GM18867 (cell line): ENCODE measurements around the gene SBNO2.
A peak's percentile ranks its signal among the peaks of the same experiment; 100 is the strongest.

Experiments used
- ATAC-seq: cut with Tn5 transposase; IDR thresholded peaks from one replicate; pipeline ENCODE4 v1.9.1; 2021; ENCODE audit warnings: mild to moderate bottlenecking, moderate library complexity; ENCODE audit not compliant: unreplicated experiment

SBNO2 gene

DNA sequence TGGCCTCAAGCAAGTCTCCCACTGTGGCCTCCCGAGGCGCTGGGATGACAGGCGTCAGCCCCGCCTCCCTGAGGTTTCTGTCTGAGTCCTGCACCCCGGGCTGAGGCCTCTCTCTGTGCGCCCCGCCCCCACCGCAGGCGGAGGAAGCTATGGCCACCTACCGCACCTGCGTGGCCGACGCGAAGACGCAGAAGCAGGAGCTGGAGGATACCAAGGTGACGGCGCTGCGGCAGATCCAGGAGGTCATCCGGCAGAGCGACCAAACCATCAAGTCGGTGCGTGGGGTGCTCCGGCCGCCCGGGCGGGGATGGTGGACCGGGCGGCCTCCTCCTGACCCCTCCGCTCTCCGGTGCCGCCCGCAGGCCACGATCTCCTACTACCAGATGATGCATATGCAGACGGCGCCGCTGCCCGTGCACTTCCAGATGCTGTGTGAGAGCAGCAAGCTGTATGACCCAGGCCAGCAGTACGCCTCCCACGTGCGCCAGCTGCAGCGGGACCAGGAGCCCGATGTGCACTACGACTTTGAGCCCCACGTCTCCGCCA lies 94.4 kb downstream of the SBNO2 start:
- no peak for ATAC-seq

DNA sequence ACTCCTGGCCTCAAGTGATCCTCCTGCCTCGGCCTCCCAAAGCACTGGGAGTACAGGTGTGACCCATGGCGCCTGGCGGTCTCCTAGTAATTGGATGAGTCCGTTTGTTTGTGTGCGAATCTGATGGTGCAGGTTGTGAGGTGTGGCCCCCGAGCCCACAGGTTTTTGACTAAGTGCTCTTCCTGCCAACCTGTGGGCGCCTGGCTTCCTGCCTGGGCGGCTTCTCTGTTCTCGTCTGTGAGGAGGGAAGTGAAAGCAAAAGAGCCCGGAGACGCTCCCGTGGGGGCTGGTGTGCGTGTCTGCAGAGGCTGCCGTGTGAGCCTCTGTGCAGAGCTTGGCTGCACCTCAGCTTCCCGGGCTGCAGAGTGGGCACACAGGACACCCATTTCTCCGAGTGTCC lies 97.1 kb downstream of the SBNO2 start:
- ATAC-seq, result peak; percentile 50

- ATAC-seq, result no peak
Observed at GRCh38 chr19:1076046-1076386, 98.1 kb downstream of the SBNO2 start.

DNA sequence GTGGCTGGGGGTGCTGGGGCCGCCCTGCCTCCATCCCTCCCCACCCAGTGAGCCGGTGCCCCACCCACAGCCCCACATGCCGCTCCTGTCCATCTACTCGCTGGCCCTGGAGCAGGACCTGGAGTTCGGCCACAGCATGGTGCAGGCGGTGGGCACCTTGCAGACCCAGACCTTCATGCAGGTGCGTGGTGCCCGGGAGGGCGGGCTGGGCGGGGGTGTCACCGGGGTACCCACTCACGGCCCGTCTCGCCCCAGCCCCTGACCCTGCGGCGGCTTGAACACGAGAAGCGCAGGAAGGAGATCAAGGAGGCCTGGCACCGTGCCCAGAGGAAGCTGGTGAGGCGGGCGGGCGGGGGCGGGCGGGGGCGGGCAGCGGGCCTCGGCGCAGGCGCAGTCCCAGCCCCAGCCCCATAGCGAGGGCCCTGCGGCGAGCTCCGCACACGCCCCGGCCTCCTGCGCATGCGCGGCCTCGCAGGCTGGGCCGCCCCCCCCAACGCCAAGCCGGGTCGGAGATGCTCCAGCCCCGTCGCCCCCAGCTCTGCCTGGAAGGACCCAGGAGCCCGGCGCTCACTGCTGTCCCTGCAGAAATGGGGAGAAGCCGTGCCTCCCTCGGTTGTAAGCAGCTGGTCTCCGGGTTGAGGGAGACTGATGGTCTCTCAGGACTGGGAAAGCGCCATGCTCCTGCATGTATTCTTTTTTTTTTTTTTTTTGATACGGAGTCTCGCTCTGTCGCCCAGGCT lies 99.4 kb downstream of the SBNO2 start:
- ATAC-seq, result peak; percentile 46

- peak; percentile 2 for ATAC-seq
Observed at GRCh38 chr19:1073956-1074517, 100.0 kb downstream of the SBNO2 start.

DNA sequence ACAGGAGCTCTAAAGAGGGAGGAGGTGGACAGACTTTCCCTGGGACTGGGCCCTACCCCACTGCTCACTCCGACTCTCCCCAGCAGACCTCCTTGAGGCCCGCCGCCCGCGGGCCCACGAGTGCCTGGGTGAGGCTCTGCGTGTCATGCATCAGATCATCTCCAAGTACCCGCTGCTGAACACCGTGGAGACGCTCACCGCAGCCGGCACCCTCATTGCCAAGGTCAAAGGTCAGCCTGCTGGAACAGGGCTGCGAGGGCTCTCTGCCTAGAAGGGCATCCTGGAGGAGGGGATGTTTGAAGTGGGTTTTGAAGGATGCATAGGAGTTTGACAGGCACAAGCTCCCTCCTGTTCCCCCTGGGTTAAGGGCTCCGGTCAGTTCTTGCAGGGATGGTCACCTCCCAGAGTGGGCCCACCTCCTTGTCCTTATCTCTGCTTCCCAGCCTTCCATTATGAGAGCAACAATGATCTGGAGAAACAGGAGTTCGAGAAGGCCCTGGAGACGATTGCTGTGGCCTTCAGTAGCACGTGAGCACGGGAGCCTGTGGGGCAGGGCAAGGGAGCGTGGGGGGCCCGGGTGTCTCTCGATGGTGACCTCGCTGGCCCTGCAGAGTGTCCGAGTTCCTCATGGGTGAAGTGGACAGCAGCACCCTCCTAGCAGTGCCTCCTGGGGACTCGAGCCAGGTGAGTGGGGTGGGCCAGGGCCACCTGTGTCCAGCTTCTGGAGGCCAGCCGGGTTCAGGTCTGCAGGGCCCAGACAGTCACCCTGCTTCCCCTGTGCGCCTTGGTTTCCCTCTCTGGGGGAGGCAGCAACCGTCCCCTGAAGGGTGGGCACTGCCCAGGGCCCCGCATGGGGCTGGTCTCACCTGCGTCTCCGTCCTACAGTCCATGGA lies 100.8 kb downstream of the SBNO2 start:
- ATAC-seq, result no peak

GRCh38 chr19:1072371-1073015 lies 101.6 kb downstream of the SBNO2 start:
- ATAC-seq, result no peak

DNA sequence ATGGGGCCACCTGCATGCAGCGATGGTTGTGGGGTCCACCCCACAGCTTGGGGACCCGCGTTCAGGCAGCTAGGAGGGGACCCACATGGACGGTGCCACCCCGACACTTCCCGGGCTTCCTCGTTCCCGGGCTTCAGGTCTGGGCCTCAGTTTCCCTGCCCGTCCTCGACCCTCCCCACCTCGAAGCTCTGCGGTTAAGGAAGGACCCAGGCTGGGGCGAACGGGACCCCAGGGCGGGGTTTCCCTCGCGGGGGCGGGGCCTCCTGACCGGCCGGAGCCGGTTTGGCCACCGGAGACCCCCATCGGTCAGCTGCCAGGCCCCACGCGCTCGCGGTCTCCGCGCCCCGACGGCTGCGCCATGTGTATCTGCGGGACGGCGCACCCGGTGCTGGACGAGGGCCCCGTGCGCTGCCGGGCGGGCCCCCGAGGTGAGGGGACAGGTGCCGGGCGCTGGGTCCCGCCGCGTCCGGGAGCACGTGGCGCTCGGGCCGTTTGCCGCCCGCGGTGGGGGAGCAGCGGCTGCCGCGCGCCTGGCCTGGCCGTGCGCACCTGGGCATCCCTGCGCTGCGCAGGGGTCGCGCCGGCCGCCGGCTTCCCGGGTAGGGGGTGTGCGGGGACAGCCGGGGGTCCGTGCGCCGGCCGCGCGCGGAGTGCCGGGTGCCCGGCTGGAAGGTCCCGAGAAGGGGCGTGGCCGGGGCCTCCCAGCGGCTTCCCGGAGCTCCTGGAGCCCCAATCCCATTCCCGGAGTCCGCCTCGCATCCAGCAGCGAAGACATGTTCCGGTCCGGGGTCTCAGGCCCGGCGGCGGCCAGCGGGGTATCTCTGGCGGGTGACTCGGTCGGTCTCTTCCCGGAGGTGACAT lies 102.9 kb downstream of the SBNO2 start:
- ATAC-seq, result no peak

DNA sequence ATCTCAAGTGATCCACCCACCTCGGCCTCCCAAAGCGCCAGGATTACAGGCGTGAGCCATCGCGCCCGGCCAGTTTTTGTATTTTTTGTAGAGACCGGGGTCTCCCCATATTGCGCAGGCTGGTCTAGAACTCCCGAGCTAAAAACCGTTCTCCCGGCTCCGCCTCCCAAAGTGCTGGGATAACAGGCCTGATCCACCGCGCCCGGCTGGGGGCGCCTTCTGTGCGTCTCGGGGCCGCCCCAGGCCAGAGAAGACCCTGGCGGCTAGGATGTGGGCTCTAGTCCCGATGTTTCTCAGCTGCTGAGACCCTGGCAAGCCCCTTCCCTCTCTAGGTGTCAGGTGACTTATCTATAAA lies 103.5 kb downstream of the SBNO2 start:
- no peak for ATAC-seq

DNA sequence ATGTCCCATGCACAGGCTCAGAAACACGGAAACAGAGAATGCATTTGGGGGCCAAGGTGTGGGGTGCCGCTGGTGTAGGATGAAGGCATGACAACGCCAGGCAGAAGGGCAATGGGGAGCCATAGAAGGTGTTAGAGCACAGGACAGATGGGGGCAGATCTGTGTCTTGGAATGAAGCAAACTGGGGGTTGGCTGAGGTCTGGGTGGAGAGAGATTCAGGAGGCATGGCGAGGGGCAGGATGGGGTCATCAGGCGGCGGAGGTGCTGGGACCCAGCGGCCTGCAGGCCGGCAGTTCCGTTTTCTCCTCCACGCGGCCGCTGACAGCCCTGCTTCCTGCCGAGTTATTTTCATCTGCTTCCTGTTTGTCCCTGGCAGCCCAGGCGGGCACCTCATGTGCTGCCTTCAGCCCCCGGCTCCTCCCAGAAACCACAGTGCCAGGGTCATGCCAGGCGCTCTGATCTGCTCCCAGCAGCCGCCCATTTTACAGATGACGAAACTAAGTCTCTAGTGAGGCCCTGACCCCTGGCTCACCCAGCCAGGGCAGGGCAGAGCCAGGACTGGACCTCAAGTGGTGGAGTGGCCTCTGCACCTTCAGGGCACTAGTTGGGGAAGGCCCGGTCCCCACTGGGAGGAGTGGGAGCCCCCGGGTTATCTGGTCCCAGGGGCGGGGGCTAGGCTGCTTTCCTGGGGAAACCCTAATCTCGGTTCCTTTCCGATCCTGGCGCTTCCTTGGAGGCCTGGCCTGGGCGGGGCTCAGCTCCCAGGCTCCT lies 104.9 kb downstream of the SBNO2 start:
- no peak for ATAC-seq

DNA sequence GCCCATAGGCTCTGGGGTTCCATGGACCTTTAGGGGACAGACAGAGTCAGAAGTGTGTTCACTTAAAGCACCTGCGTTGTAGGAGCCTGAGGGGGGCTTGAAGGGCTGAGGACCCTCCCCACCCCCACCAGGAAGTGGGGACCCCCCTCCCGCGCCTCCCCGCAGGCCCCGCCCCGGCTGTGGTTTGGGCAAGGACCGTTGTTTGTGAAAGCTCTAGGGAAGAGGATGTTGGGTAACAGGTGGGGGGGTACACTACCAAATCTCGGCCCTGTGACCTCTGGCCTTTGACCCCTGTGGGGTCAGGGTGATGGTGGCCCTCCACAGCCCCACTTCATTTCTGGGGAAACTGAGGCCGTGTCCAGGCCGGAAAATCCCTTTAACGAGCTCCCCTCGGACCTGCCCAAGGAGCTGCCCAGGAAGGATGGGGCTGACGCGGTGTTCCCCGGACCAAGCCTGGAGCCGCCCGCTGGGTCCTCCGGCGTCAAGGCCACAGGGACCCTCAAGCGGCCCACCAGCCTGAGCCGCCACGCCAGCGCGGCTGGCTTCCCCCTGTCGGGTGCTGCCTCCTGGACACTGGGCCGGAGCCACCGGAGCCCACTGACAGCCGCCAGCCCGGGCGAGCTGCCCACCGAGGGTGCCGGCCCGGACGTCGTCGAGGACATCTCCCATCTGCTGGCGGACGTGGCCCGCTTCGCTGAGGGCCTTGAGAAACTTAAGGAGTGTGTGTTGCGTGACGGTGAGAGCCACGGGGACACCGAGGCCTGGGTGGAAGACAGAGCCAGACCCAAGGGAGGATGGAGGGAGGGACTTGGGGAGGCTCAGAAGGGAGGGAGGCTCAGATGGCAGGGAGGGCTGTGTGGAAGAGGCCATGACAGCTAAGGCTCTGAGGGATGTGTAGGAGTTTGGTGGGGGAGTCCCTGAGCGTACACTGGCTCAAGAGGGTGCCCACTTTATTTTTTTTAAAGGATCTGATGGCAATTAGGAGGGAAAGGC lies 105.8 kb downstream of the SBNO2 start:
- no peak for ATAC-seq

GRCh38 chr19:1067341-1067957 lies 106.6 kb downstream of the SBNO2 start:
- no peak for ATAC-seq

- no peak for ATAC-seq
Observed at GRCh38 chr19:1066748-1067340, 107.2 kb downstream of the SBNO2 start, which contains the start of gene ARHGAP45. ARHGAP45 (plus strand) TSS chr19:1067167; CDS start chr19:1067406, 239 bp downstream.

DNA sequence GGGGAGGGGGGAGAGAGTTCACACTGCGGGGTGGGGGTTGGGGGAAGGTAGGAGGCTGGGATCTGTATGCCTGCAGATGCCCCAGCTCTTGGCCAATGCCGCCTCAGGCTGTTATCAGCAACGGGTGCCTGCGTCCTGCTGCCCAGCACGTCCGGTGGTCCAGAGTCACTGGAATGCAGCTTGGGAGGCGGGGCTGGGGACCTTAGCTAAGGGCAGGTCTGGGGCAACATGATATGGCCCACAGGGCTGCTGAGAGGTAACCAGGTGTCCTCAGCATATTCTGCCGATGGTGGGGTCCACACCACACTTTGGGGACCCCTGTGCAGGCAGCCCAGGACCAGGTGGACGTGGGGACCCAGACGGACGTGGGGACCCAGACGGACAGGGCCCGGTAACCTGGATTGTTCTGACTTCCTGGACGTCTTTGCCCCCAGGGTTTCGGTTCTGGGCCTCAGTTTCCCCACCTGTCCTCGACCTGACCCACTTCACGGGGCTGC lies 107.8 kb downstream of the SBNO2 start:
- ATAC-seq, result no peak

DNA sequence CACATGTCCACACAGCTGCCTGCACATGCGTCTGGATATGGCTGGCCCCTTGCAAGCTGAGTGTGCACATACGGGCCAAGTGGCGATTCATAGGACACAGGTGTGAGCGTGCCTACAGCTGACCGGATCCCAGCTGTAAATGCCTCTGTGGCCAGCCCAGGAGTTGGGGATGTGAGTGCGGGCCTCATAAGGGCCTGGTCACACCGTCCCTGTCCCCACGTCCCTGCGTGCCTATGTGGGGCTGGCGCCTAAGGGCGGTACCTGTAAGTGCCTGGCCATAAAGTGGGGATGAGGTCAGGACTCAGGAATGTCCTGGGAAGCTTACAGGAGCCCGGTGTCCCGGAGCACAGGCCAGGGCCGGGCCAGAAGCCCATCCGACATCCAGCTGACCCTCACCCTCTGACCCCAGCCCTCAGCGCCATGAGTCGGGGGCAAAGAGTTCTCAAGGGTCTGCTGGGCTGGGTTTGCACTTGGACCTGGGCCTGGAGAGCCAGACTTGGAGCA lies 108.4 kb downstream of the SBNO2 start:
- ATAC-seq, result no peak

GRCh38 chr19:1064661-1065605 lies 109.1 kb downstream of the SBNO2 start:
- peak; percentile 33 for ATAC-seq
